ENCODE results near the gene CNTNAP2.

Gene CNTNAP2

GRCh38 chr7:147978201-147978600, 1861.6 kb downstream of the CNTNAP2 start:
- no peak overlapping the region for H3K4me3 ChIP-seq (ENCODE audit: low read depth, low read length)
- TF ChIP-seq, protein P1, sequence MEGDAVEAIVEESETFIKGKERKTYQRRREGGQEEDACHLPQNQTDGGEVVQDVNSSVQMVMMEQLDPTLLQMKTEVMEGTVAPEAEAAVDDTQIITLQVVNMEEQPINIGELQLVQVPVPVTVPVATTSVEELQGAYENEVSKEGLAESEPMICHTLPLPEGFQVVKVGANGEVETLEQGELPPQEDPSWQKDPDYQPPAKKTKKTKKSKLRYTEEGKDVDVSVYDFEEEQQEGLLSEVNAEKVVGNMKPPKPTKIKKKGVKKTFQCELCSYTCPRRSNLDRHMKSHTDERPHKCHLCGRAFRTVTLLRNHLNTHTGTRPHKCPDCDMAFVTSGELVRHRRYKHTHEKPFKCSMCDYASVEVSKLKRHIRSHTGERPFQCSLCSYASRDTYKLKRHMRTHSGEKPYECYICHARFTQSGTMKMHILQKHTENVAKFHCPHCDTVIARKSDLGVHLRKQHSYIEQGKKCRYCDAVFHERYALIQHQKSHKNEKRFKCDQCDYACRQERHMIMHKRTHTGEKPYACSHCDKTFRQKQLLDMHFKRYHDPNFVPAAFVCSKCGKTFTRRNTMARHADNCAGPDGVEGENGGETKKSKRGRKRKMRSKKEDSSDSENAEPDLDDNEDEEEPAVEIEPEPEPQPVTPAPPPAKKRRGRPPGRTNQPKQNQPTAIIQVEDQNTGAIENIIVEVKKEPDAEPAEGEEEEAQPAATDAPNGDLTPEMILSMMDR (IDR thresholded peaks at IDR 0.05; ENCODE audit: low read depth, low read length), result no peak

- TF ChIP-seq, protein P1 (IDR thresholded peaks at IDR 0.05; ENCODE audit: low read depth, low read length), result no peak
- no peak overlapping the region for H3K4me3 ChIP-seq (ENCODE audit: low read depth, low read length)
Measured at GRCh38 chr7:147978651-147979050, 1862.0 kb downstream of the CNTNAP2 start.

DNA sequence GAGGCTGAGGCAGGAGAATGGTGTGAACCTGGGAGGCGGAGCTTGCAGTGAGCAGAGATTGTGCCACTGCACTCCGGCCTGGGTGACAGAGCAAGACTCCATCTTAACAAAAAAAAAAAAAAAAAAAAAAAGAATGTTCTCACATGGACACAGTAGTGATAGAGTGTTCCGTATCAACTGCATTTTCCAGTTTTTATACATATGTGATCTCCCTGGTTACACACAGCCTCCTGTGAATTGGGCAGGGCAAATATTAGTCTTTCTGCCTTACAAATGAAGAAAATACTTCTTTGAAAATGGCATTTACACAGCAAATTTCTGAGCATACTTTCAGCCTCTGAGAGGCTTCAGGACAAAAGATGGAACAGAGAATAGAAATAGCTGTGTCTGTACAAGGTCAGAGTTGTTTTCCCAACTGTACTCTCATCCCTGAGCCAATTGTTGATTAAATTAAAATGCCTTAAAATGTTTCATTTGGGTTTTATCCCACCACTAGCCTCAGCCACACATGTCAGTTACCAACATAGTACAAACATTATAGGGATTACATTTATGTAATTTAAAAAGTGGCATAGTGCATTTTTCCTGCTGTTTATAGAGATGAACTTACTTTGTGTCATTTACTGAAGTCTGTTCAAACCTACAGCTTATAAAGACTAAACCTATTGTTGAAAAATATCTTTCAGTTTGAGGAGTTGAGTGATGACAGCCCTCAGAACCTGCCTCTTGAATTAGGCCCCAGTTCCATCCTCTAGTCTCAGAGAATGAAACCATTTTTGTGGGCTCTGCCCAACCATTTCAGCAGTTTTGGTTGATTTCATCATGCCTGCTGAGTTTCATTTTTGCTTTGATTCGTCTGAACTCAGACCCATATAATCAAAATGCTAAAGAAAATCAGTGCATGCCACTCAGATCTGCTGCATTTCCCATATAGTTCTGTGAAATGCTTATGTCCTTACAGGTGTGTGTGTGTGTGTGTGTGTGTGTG, 1864.5 kb downstream of the CNTNAP2 start:
- TF ChIP-seq, protein P1 (IDR thresholded peaks at IDR 0.05; ENCODE audit: low read depth, low read length), result no peak
- no peak overlapping the region for H3K4me3 ChIP-seq (ENCODE audit: low read depth, low read length)

- TF ChIP-seq, protein P1 (IDR thresholded peaks at IDR 0.05; ENCODE audit: low read depth, low read length), result no peak
- H3K4me3 ChIP-seq (ENCODE audit: low read depth, low read length), result no peak overlapping the region
Measured at GRCh38 chr7:147982307-147982706, 1865.7 kb downstream of the CNTNAP2 start.

- TF ChIP-seq, protein P1 (IDR thresholded peaks at IDR 0.05; ENCODE audit: low read depth, low read length), result no peak
- no peak overlapping the region for H3K4me3 ChIP-seq (ENCODE audit: low read depth, low read length)
Measured at GRCh38 chr7:147984265-147984664, 1867.7 kb downstream of the CNTNAP2 start.

GRCh38 chr7:147990079-147990478, 1873.5 kb downstream of the CNTNAP2 start:
- TF ChIP-seq, protein P1 (IDR thresholded peaks at IDR 0.05; ENCODE audit: low read depth, low read length), result no peak
- no peak overlapping the region for H3K4me3 ChIP-seq (ENCODE audit: low read depth, low read length)

GRCh38 chr7:147990942-147991341, 1874.3 kb downstream of the CNTNAP2 start:
- no peak overlapping the region for H3K4me3 ChIP-seq (ENCODE audit: low read depth, low read length)
- TF ChIP-seq, protein P1 (IDR thresholded peaks at IDR 0.05; ENCODE audit: low read depth, low read length), result no peak

Measured in WI38 (cell line).